ENCODE results near the gene UBFD1.

- no peak for TF ChIP-seq CTCF (IDR thresholded peaks at IDR 0.05)
- no peak for TF ChIP-seq POLR2A (IDR thresholded peaks at IDR 0.05)
These were observed 16.3 kb downstream of the UBFD1 start for GRCh38 chr16:23573817-23574216.
